HG03066 (cell line): Measurements from ENCODE around the gene CARD11.

Experiments
- ATAC-seq: cut with Tn5 transposase; IDR thresholded peaks from one replicate; pipeline ENCODE4 v1.9.1; 2021; ENCODE audit warnings: low read depth; ENCODE audit not compliant: unreplicated experiment

Gene CARD11

DNA sequence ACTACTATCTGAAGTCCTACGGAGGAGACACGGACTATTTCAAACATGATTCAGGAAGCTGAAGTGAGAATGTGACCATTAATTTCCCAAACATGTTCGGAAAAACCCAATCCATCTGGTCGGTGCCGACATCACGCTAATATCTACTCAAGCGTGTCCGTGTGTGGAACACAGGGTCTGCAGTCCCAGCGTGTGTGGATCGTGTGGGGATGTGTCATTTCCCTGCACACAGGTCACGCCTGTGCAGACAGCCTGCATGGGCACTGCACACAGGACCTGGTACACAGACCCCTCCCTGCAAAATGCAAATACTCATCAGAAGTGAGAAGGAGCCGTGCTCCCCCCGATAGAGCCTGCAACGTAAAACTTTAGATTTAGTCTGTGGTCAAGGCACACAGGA is 57.8 kb downstream of the CARD11 start:
- no peak for ATAC-seq

GRCh38 chr7:2984091-2984490 is 59.6 kb downstream of the CARD11 start:
- no peak for ATAC-seq

GRCh38 chr7:2983586-2983985 is 60.1 kb downstream of the CARD11 start:
- ATAC-seq = no peak

DNA sequence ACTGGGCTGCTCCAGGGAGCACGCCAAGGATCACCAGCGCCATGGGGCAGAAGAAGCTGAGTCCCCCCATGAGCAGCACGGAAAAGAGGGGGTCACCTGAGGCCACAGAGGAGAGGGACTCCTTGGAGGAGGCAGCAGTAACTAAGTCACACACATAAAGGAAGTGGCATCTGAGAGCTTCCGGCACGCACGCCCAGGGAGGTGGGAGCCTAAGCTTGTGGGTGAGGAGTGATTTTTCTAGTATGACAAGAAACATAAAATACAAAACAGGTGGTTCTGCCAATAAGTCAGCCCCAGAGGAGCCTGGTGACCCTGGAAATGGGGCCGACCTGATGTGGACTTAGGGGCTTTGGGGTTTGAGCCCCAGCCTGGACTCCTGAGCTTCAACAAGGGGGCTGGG is 60.8 kb downstream of the CARD11 start:
- ATAC-seq = no peak

DNA sequence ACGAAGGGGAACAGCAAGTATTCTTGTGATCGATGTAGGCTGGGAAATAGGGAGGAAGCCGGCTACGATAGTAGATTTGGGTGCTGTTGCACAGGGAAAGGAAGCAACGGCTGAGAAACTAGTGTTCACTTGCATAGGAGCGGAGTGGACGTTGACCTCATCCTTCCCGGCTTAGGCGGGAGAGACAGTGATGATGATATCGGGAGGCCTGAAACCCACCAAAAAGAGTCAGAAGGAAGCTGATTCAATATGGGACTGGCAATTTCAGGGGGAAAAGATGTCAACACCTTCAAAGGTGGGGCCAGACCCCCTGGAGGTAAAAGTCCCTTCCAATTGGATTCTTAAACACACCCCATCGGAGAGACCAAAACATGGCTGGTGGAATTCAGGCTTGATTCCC is 61.3 kb downstream of the CARD11 start:
- no peak for ATAC-seq

- no peak for ATAC-seq
Measured at GRCh38 chr7:2981103-2981480, 62.6 kb downstream of the CARD11 start.

DNA sequence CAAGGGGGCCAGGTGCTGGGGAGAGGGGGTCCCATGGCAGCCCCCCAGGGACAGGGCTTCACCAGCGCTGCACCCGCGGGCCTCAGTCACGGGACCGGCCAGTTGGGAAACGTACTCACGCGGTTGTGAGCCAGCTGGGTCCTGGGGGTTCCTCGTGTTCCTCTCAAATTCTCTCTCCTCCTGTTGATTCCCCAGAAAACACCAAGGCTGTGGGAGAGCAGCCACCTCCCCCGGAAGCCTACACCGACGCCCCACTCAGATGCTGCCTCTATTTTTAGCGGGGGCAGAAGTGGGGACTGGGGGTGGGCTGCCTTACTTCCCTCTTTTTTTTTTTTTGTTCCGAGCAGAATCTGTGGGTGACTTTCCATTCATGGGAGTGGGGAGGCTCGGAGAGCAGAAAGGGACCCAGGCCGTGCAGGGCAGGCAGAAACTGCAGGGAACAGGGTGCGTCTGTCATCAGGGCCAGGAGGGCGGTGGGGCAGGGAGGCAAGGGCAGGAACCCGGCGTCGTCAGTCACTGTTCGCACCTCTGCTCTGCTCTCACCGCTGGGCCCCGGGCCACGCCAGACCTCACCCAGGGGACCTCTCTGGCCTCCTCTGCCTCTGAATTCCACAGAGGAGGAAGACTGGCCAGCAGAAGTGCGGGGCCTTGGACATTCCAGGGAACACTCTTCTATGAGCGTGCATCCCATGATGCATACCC is 63.1 kb downstream of the CARD11 start:
- no peak for ATAC-seq

GRCh38 chr7:2979951-2980350 is 63.7 kb downstream of the CARD11 start:
- no peak for ATAC-seq

- ATAC-seq = peak; percentile 30
Measured at GRCh38 chr7:2979201-2979631, 64.5 kb downstream of the CARD11 start.

- peak; percentile 75 for ATAC-seq
Measured at GRCh38 chr7:2978408-2978807, 65.3 kb downstream of the CARD11 start.

DNA sequence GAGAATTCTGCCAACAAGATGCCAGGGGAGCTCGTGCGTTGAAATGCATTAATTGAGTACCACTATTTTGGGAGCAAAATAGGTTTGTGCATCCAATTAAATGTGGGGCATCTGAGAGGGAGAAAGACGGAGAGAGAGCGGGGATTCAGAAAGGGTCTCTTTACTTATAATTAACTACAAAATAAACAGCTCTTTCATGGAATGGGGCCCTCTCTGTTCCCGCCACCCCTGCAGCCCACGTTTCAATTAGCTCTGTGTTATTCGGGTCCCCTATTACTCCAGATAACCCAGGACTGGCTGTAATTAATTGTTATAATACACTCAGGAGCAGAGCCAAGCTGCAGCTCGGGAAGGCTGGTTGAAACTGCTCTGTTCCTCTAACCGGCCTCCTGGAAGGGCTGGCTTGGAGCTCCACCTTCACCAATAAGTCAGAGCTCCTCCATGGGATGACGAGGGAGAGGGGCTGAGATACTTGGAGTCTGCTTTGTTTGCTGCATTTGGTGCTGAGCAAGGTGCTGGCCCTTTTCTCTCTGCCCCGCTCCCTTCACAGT is 67.8 kb downstream of the CARD11 start:
- no peak for ATAC-seq

DNA sequence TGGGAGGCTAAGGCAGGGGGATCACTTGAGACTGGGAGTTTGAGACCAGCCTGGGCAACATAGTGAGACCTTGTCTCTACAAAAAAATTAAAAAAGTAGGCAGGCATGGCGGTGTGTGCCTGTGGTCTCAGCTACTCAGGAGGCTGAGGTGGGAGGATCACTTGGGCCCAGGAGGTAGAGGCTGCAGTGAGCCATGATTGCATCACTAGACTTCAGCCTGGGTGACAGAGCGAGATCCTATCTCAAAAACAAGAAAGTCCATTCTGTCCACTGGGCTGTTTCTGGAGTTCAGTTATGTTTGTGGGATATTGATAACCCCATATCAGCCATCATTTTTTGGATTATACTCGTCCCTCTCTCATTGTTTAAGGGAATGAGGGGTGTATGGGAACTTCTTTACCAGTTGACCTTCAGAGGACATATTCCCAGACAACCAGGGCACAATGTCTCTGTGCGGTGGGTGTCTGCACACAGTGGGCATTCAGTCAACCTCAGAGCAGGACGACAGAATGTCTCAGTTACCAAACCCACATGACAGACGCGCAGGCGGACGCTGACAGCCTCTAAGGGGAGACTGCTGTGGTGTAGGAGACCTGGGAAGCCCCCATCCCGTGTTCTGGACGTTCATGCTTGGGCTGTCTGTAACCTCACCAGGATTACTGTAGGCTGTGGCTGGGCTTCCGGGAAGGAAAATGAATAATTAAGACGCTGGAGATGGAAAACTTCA is 69.4 kb downstream of the CARD11 start:
- ATAC-seq = no peak

DNA sequence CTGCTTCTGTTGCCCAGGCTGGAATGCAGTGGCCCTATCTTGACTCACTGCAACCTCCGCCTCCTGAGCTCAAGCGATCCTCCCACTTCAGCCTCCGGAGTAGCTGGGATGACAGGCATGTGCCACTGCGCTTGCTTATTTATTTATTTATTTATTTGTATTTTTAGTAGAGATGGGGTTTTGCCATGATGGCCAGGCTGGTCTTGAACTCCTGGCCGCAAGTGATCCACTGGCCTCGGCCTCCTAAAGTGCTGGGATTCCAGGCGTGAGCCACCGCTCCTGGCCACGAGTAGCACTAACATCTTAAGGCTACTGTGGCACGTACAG is 70.9 kb downstream of the CARD11 start:
- no peak for ATAC-seq

DNA sequence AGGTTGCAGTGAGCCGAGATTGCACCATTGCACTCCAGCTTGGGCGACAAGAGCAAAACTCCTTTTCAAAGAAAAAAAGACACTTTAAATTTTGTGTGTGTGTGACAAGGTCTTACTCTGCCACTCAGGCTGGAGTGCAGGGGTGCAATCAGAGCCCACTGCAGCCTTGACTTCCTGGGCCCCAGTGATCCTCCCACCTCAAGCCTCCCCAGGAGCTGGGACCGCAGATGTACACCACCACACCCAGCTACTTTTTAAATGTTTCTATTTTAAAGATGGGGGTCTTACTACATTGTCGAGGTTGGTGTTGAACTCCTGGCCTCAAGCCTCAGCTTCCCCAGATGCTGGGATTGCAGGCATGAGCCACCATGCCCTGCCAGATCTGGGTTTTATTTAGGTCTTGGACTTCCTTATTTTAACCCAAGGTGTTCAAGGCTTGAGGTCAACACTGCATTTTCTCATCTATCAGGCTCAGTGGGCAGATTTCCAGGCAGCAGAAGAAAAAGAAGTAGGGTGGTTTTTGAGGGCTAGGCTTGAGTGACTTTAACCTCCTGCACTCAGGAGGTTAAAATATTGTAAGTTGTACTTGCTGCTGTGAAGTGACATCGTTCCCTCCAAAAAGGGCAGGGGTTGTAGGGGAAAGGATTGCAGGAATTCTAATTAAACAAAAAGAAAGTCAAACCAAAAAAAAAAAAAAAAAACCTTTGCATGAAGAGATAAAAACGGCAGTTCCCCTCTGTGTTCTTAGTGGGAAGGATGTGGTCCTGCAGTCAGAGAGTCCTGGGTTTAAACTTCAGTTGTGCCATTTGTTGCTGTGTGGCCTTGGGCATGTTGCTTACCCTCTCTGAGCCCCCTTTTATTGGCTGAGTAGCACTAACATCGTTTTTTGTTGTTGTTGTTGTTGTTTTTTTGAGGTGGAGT is 71.5 kb downstream of the CARD11 start:
- ATAC-seq = peak; percentile 77

GRCh38 chr7:2970861-2971260 is 72.8 kb downstream of the CARD11 start:
- ATAC-seq = no peak

GRCh38 chr7:2970307-2970664 is 73.4 kb downstream of the CARD11 start:
- no peak for ATAC-seq

GRCh38 chr7:2969398-2970306 is 74.0 kb downstream of the CARD11 start:
- no peak for ATAC-seq

GRCh38 chr7:2968616-2969397 is 74.9 kb downstream of the CARD11 start:
- no peak for ATAC-seq

DNA sequence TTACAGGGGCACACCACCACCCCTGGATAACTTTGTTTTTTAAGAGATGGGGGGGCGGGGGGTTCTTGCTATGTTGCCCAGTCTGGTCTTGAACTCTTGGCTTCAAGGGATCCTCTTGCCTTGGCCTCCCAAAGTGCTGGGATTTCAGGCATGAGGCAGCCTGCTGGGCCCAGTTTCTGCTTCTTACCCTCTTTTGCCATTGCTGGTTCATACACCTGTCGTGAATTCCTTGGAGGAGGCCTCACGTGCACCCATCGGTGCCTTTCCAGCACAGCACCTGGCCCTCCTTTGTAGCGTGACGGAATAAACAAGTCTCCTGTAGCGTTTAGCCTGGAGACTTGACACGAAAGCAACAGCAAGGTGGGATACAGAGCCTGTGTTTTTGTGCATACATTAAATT is 75.5 kb downstream of the CARD11 start:
- no peak for ATAC-seq
